ENCODE results near the gene LMBRD2. TPM values are rescaled to one million over a fixed set of nuclear protein-coding genes. Genes with fewer than 3 reads are reported as not detected.

LMBRD2 gene
- total RNA-seq, 4 donors from 2014 or later, result 11.9 to 26.3 (median 12.7) TPM

GRCh38 chr5:36172599-36172998 is 20.9 kb upstream of the LMBRD2 start:
- TF ChIP-seq, protein P1, sequence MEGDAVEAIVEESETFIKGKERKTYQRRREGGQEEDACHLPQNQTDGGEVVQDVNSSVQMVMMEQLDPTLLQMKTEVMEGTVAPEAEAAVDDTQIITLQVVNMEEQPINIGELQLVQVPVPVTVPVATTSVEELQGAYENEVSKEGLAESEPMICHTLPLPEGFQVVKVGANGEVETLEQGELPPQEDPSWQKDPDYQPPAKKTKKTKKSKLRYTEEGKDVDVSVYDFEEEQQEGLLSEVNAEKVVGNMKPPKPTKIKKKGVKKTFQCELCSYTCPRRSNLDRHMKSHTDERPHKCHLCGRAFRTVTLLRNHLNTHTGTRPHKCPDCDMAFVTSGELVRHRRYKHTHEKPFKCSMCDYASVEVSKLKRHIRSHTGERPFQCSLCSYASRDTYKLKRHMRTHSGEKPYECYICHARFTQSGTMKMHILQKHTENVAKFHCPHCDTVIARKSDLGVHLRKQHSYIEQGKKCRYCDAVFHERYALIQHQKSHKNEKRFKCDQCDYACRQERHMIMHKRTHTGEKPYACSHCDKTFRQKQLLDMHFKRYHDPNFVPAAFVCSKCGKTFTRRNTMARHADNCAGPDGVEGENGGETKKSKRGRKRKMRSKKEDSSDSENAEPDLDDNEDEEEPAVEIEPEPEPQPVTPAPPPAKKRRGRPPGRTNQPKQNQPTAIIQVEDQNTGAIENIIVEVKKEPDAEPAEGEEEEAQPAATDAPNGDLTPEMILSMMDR (IDR thresholded peaks at IDR 0.05; ENCODE audit: low read depth), result no peak

GRCh38 chr5:36170832-36171424 is 19.2 kb upstream of the LMBRD2 start:
- TF ChIP-seq, protein P1 (IDR thresholded peaks at IDR 0.05; ENCODE audit: low read depth), result no peak

DNA sequence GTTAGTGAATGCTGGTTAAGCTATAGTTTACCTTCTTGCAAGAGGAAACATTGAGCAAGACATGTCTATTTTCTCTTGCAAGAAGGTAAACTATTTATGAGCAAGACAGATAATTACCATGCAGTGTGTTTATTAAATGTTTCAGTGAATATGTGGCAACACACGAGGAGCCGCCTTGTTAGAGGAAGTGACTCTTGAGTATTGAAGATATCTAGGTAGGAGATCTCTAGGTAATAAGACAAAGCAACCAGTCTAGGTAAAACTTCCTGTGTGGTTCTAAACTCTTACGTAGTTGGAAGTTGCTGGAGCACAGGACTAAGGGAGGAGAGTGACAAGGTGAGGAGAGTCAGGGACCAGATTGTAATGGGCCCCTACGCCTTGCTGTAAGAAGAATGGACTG is 17.1 kb upstream of the LMBRD2 start:
- TF ChIP-seq, protein P1 (IDR thresholded peaks at IDR 0.05; ENCODE audit: low read depth), result no peak

DNA sequence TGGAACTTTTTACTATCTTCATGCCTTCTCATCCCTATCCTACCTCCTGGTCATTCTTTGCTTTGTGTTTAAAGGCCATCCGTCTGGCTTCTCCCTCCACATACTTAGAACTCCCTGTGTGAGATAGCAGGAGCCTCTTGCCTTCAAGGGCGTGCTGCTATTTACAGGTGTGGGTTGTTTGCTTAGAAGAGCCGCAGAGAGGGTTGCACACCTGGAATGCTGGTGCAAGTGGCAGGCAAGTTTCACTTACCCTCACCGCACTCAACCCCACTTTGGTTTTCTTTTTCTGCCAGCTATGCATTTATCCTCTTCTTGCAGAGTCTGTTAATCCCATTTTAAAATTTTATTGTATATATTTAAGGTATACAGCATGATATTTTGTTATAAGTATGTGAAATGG is 12.8 kb upstream of the LMBRD2 start:
- TF ChIP-seq, protein P1 (IDR thresholded peaks at IDR 0.05; ENCODE audit: low read depth), result no peak

GRCh38 chr5:36162810-36163486 is 11.3 kb upstream of the LMBRD2 start:
- TF ChIP-seq, protein P1 (IDR thresholded peaks at IDR 0.05; ENCODE audit: low read depth), result no peak

GRCh38 chr5:36161361-36161760 is 9.7 kb upstream of the LMBRD2 start:
- TF ChIP-seq, protein P1 (IDR thresholded peaks at IDR 0.05; ENCODE audit: low read depth), result no peak

GRCh38 chr5:36160617-36161016 is 8.9 kb upstream of the LMBRD2 start:
- TF ChIP-seq, protein P1 (IDR thresholded peaks at IDR 0.05; ENCODE audit: low read depth), result no peak
